LNCAP (cell line): ENCODE measurements around the gene PPME1.

Source experiments
- CTCF ChIP-seq: fragments of 450-650 bp; IDR thresholded peaks from 2 replicates; pipeline ENCODE4 v1.5.1; 2017; ENCODE audit warnings: mild to moderate bottlenecking

Gene PPME1

GRCh38 chr11:74284466-74284865, 113.4 kb downstream of the PPME1 start:
- TF ChIP-seq CTCF: no peak

GRCh38 chr11:74288161-74288560, 117.1 kb downstream of the PPME1 start:
- no peak for TF ChIP-seq CTCF

- no peak for TF ChIP-seq CTCF
Measured at GRCh38 chr11:74288911-74289310, 117.8 kb downstream of the PPME1 start.

GRCh38 chr11:74297484-74297883, 126.4 kb downstream of the PPME1 start:
- no peak for TF ChIP-seq CTCF

GRCh38 chr11:74299015-74299414, 127.9 kb downstream of the PPME1 start:
- no peak for TF ChIP-seq CTCF
